HL-60 (cell line): ENCODE data around the gene OR5K1.
A peak's percentile ranks its signal among the peaks of the same experiment; 100 is the strongest.

Source experiments
- DNase-seq, 2 experiments: peaks; one replicate each; pipeline ENCODE4 v3.0.0-alpha.2; 2010 to 2020; ENCODE audit warnings: low read depth in 1 of 2, low spot score in 1 of 2
- H3K27ac ChIP-seq: fragments of 250-450 bp; sonication (Bioruptor Pico); replicated peaks from 2 replicates; pipeline ENCODE4 v1.5.1; 2020; ENCODE audit warnings: mild to moderate bottlenecking, moderate library complexity
- H3K27me3 ChIP-seq: fragments of 250-450 bp; sonication (Bioruptor Pico); 2 replicates; pipeline ENCODE4 v1.5.1; 2021; ENCODE audit warnings: mild to moderate bottlenecking, moderate library complexity; ENCODE audit not compliant: insufficient read depth, poor library complexity, severe bottlenecking
- H3K4me3 ChIP-seq: replicated peaks from 2 replicates; pipeline ENCODE4 v1.5.1; 2011; ENCODE audit warnings: mild to moderate bottlenecking, control low read depth, low read length; ENCODE audit not compliant: insufficient read depth
- GABPA ChIP-seq: IDR thresholded peaks from 2 replicates; pipeline ENCODE4 v1.6.1; 2012; ENCODE audit warnings: low read depth
- POLR2AphosphoS5 ChIP-seq: IDR thresholded peaks from 2 replicates; pipeline ENCODE4 v1.6.1; 2012; ENCODE audit warnings: low read depth
- REST ChIP-seq: IDR thresholded peaks from 2 replicates; pipeline ENCODE4 v1.6.1; 2012; ENCODE audit warnings: low read depth; ENCODE audit not compliant: insufficient replicate concordance
- SPI1 ChIP-seq: IDR thresholded peaks from 2 replicates; pipeline ENCODE4 v1.6.1; 2012; ENCODE audit warnings: low read depth, mild to moderate bottlenecking, borderline replicate concordance
- TF ChIP-seq, protein P1 (sequence below): IDR thresholded peaks from one replicate; pipeline ENCODE4 v1.5.1; 2011; ENCODE audit warnings: low read length, control low read depth, inconsistent platforms; ENCODE audit not compliant: insufficient read depth

OR5K1 gene

DNA sequence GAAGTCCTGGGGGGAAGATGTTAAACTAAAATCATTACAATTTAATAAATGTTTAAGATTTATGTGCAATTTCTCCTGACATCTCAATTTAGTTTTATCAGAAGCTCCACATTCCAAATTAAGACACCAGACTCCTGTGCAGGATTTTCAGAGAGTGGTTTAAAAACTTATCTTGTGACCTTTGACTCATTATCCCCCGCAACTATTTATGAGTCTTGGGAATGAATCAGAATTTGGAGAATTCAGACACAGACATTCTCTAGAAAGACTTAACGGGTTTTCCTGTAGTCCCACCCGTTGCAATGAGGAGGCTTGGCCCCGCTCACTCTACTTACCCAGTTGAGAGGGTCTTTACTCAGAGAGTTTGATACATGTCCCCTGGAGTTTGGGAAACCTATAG is 41.5 kb downstream of the OR5K1 start:
- TF ChIP-seq GABPA (no peak), SPI1 (no peak)
- H3K4me3 ChIP-seq: no peak overlapping the region
- H3K27me3 ChIP-seq: no peaks in the 10 kb centered on the region
- no peak overlapping the region for H3K27ac ChIP-seq
- no peak for DNase-seq

DNA sequence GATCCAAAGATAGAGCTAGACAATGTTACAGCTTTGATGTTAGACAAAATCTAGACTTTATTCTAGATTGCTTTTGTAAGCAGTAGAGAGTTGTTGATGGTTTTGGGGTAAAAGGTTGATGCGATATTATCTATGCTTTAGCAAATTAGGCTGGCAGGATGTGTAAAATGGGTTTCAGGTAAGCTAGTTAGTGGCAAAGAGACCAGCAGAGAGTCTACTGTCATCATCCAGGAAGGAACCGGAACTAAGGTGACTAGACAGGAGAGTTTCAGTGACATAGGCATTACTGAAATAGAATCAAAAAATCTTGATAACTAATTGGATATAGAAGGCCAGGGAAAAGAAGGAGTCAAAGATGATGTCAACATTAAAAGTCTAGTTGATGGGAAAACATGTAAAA is 45.6 kb downstream of the OR5K1 start:
- no peak for DNase-seq
- H3K27ac ChIP-seq: no peak overlapping the region
- H3K4me3 ChIP-seq: no peak overlapping the region
- TF ChIP-seq REST: no peak
- TF ChIP-seq GABPA: no peak
- no peak for TF ChIP-seq POLR2AphosphoS5
- TF ChIP-seq, protein P1, sequence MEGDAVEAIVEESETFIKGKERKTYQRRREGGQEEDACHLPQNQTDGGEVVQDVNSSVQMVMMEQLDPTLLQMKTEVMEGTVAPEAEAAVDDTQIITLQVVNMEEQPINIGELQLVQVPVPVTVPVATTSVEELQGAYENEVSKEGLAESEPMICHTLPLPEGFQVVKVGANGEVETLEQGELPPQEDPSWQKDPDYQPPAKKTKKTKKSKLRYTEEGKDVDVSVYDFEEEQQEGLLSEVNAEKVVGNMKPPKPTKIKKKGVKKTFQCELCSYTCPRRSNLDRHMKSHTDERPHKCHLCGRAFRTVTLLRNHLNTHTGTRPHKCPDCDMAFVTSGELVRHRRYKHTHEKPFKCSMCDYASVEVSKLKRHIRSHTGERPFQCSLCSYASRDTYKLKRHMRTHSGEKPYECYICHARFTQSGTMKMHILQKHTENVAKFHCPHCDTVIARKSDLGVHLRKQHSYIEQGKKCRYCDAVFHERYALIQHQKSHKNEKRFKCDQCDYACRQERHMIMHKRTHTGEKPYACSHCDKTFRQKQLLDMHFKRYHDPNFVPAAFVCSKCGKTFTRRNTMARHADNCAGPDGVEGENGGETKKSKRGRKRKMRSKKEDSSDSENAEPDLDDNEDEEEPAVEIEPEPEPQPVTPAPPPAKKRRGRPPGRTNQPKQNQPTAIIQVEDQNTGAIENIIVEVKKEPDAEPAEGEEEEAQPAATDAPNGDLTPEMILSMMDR: no peak
- TF ChIP-seq SPI1: no peak
- H3K27me3 ChIP-seq: no peaks in the 10 kb centered on the region

- DNase-seq: no peak
- H3K27me3 ChIP-seq: no peaks in the 10 kb centered on the region
- TF ChIP-seq REST: no peak
- TF ChIP-seq, protein P1: no peak
- TF ChIP-seq GABPA: no peak
- no peak for TF ChIP-seq POLR2AphosphoS5
- TF ChIP-seq SPI1: no peak
- H3K27ac ChIP-seq: no peak overlapping the region
- H3K4me3 ChIP-seq: no peak overlapping the region
Measured at GRCh38 chr3:98512576-98512975, 49.6 kb downstream of the OR5K1 start.

- H3K4me3 ChIP-seq: no peak overlapping the region
- H3K27me3 ChIP-seq: no peaks in the 10 kb centered on the region
- TF ChIP-seq, protein P1: no peak
- TF ChIP-seq SPI1 (no peak), GABPA (no peak), POLR2AphosphoS5 (peak; percentile 61), REST (peak; percentile 50)
- no peak overlapping the region for H3K27ac ChIP-seq
- DNase-seq: peak; percentile 80 to 82
Measured at GRCh38 chr3:98513091-98513511, 50.1 kb downstream of the OR5K1 start.
